Suppressor macrophage (primary cell): ENCODE results near the gene NAIF1.
"Not testable (repeated sequence)": the region's sequence is repeated elsewhere in the genome, so short reads cannot be mapped to it uniquely, and the experiment has no call there.

Experiments used
- DNase-seq, 4 experiments: peaks; one replicate each; pipeline ENCODE4 v3.0.0-alpha.2; 2020 to 2022

NAIF1 gene

DNA sequence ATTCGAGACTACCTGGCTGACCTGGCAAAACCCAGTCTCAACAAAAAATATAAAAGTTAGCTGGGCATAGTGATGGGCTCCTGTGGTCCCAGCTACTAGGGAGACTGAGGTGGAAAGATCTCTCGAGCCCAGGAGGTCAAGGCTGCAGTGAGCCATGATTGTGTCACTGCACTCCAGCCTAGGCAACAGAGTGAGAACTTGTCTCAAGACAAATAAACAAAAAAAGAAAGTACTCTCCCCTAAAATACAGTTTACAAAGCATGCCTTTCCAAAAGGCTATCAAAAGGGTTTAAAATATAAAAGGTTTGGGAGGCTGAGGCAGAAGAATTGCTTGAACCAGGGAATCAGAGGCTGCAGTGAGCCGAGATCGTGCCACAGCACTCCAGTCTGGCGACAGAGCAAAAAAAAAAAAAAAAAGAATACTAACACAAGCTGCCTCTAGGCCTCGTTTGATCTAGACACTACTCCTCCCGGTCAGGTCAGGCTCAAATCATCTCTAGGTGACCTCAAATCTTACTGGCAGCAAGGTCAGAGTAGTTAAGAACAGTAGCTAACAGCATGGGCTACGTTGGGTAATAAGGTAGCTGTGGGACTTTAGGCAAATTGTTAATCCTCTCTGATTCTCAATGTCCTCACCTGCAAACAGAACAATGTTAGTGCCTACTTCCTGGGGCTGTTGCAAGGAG, 9.3 kb downstream of the NAIF1 start:
- no peak for DNase-seq

DNA sequence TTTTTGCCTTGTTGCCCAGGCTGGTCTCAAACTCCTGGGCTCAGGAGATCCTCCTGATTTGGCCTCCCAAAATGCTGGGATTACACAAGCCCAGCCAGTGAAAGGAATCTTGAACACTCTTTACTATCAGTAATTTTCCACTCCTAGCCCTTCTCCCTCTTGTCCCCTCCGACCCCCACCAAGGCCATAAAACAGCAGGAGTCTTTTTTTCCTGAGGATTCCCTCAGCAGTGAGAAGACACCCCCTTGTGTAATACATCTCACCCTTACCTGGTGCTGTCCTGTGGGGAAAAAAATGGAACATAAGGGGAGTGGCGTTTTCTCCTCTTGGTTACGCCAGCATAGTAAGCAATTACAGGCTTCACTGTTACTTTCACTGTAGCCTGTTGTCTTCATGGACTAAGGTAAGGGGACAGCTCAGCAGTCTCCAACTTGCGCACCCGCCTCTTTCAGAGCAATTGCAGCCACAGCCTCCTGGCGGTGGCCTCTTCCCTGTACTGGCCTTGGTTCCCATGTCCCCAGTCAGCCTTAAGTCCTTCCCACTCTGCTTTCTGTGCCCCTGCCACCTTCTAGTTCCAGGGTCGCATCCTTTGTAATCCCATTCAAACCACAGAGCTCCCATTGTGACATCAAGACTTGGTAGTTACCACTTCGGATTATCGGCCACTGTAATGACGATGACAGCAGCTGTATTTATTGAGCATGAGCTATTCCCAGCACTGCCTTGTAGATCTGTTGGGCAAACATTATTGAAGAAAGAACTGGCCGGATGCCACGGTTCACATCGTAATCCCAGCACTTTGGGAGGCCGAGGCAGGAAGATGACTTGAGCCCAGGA, 10.0 kb downstream of the NAIF1 start:
- DNase-seq = no peak

DNA sequence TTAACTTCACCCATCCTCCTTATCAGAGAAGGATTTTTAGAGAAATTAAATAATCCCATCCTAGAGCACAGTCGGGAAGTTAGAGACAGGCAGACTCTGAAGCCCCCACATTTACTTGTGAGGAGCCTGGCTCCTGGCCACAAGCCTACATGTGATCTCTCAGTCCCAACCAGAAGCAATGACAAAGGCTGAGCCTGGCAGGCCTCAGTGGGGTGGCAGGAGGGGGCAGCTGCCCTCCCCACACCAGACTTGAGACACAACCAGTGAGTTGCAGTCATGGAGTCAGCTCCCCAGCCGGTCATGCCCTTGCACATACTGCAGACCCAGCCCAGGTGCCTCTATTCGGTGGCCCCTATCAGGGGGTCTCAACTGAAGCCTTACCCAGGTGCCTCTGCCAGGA, 11.0 kb downstream of the NAIF1 start:
- peak in 1 of 4 experiments; percentile 15 for DNase-seq

DNA sequence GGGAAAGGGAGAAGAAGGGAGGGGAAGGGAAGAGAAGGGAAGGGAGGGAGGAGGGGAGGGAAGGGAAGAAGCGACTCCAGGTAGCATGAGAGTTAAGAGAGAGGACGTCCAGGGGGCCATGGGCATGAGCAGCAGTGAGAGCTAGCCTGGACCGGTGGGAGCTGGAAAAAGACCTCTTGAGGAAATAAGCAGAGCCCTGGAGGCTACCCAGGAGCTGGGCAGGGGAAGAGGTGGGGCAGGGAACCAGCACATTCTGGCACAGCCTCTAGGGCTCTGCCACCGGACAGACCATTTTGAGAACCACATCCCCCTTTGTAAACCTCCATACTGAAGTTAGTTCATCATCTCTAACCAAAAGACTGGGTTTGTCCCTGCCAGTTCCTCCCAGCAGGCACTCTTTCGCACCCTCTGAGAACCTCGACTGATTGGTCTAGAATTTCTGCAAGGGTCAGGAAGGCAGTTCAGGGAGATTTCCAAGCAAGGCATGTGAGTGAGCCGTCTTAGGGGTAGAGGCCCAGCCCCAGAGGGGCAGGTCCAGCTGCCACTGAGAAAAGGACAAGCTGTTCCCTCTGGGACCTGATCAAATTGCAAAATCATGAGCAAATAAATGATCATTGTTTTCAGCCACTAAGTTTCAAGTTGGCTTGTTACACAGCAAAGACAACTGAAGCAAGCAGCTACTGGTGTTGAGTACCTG, 11.6 kb downstream of the NAIF1 start:
- peak; percentile 57 to 78 (median 74) for DNase-seq

DNA sequence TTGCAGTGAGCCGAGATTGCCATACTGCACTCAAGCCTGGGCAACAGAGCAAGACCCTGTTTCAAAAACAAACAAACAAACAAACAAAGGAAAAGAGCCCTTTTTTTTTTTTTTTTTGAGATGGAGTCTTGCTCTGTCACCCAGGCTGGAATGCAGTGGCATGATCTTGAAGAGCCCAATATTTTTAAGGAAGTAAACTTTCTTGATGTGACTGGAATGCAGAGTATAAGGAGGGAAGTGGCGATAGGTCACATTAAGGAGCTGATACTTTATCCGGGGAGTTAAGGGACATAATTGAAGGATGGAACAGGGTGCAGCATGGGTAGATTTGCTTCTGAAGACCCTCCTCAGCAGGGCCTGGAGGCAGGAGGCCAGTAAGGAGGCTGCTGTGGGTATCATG, 13.0 kb downstream of the NAIF1 start:
- peak; percentile 28 to 72 (median 56) for DNase-seq

DNA sequence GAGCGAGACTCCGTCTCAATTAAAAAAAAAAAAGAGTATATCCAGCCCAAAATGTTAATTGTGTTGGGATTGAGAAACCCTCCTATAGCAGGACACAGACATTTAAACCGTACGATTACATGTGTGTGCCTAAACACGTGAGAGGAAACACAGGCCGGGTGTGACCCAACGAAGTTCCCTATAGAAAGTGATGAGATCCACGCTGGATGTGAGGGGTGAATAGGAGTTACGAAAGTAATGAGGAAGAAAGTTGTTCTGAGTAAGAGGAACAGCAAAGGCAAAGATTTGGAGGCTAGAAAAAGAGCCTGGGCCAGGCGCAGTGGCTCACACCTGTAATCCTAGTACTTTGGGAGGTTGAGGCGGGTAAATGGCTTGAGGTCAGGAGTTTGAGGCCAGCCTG, 13.6 kb downstream of the NAIF1 start:
- DNase-seq = peak; percentile 91 to 97 (median 94)

DNA sequence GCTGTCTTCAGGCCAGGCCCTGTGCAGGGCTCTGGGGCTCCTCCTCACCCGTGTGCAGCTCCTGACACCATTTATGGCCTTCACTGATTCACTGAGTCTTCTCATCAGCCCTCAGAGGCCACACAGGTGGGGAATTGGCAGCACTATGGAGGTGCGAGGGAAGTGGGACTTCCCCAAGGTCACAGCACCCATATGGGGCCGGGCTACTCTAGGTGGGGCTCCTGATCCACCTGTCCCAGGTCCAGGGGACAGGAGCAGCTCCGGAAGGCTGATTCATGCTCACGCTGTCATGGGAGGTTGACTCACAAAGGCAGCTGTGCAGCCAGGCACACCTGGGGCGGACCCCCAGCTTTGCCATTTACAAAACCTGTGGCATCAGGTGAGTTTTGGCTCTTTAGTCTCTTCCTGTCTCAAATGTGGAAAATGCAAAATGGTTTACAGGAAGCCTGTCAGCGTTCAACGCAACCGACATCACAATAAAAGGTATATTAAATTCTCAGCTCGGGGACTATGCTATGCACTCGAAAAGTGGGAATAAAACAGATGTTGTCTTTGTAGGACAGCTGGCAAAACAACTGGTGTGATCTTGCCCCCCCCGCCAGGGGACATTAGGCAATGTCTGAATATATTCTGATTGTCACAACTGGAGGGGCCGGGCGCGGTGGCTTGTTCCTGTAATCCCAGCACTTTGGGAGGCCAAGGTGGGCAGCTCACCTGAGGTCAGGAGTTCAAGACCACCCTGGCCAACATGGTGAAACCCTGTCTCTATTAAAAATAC, 15.0 kb downstream of the NAIF1 start:
- no peak for DNase-seq

DNA sequence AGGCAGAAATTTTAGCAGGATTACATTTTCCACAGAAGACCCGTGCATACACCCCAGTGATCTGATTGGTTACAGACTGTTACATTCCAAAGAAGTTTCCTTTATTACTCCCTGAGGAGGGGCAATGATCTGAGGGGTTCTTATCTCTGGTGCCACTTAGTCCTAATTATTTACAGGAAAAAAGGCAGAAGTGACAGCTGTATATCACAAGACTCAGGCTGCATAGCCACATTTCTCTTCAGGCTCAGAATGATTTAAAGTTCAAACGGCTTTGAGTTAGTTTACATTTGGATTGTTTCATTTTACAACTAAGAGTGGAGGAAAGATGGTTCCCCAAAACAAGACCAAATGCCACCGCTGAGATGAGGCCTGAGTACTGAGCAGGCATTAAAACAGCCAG, 17.3 kb downstream of the NAIF1 start:
- DNase-seq = peak in 3 of 4 experiments; percentile 25 to 56 (median 34)

DNA sequence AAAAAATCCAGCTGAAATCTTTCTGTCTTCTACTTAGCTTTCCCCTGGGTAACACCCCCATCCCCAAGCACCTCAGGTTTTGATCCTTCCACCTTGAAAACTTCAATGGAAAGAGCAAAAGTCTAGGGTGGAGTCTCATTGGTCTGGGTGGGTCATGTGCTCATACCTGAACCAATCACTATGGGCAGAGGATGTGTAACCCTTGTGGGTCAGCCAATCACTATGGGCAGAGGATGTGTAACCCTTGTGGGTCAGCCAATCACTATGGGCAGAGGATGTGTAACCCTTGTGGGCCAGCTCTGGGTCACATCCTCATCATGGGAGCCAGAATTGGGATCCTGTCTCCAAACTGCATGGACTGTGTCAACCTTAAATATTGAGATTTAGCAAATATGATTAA, 18.5 kb downstream of the NAIF1 start:
- no peak for DNase-seq

DNA sequence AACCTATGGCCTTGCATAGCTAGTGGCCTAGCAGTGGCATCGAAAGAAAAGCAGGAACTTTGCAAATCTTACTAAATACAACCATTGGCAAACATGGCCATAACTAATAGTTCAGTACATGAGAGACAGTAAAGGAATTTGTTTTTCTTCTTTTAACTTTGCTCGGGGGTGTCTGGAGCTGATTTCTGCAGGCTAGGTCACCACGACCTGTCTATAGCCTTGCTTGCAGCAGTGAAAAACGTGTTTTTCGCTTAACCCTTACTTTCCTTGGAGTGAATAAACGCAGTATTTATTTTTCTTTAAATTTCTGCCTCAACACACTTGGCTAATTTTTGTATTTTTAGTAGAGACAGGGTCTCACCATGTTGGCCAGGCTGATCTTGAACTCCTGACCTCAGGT, 19.9 kb downstream of the NAIF1 start:
- peak in 2 of 4 experiments; percentile 7 to 29 for DNase-seq

DNA sequence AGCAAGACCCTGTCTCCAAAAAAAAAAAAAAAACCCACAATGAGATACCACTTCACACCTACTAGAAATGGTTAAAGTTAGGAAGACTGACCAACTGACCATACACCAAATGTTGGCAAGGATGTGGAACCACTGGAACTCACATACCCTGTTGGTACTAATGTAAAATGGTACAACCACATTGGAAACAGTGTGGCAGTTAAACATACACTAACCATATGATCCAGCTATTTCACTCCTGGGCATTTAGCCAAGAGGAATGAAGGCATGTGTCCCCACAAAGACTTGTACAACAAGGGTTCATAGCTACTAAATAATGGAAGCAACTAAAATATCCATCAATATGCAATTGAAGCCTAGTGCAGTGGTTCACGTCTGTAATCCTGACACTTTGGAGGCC, 21.3 kb downstream of the NAIF1 start:
- peak in 1 of 4 experiments; percentile 19 for DNase-seq

DNA sequence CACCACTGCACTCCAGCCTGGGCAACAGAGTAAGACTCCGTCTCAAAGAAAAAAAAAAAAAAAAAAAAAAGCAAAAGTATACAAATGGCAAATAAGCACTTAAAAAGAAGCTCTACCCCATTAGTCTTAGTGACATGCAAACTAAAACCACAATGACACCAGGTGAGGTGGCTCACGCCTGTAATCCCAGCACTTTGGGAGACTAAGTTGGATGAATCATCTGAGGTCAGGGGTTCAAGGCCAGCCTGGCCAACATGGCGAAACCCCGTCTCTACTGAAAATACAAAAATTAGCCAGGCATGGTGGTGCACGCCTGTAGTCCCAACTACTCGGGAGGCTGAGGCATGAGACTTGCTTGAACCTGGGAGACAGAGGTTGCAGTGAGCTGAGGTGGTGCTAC, 21.7 kb downstream of the NAIF1 start:
- not testable (repeated sequence) for DNase-seq

DNA sequence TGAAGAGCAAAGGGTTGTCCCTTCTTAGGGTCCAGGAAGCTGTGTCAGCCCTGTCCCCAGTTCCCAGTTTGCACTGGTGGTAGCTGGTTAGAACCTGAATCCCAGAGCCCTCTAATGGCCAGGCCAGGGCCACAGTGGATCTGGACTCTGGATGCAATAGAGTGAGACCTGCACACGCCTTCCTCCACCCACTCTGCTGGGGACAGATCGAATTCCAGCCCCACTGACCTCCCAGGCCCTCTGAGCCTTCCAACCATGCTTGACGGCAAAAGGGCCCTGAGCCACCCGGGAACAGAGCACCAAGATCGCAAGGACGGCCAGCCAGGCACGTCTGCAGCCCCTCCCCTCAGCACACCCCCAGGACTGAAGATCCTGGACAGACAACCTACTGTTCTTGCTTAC, 23.7 kb downstream of the NAIF1 start:
- no peak for DNase-seq

DNA sequence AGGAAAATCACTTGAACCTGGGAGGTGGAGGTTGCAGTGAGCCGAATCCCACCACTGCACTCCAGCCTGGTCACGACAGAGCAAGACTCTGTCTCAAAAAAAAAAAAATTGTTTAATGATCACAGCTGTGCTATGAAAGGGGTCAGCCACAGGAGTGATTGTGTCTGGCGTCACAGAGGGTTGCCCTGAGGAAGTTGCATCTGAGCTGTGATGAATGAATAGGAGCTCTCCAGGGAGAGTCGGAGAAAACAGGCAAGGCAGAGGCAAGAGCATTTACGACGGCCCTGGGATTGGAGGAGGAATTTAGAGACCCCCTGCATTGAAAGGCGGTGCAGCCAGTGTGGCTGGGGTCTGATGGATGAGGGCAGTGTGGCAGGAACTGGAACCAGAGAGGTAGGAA, 25.1 kb downstream of the NAIF1 start:
- DNase-seq = no peak

DNA sequence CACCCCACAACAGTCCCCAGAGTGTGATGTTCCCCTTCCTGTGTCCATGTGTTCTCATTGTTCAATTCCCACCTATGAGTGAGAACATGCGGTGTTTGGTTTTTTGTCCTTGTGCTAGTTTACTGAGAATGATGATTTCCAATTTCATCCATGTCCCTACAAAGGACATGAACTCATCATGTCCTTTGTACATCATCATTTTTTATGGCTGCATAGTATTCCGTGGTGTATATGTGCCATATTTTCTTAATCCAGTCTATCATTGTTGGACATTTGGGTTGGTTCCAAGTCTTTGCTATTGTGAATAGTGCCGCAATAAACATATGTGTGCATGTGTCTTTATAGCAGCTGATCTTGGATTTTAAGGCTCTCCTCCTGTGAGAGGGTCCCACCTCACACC, 26.3 kb downstream of the NAIF1 start:
- not testable (repeated sequence) for DNase-seq

DNA sequence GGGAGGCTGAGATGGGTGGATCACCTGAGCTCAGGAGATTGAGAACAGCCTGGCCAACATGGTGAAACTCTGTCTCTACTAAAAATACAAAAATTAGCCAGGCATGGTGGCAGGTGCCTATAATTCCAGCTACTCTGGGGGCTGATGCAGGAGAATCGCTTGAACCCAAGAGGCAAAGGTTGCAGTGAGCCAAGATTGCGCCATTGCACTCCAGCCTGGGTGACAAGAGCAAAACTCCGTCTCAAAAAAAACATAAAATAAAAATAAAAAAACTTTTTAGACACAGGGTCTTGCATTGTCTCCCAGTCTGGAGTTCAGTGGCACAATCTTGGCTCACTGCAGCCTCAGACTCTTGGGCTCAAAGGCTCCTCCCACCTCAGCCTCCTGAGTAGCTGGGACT, 30.6 kb downstream of the NAIF1 start:
- not testable (repeated sequence) for DNase-seq

DNA sequence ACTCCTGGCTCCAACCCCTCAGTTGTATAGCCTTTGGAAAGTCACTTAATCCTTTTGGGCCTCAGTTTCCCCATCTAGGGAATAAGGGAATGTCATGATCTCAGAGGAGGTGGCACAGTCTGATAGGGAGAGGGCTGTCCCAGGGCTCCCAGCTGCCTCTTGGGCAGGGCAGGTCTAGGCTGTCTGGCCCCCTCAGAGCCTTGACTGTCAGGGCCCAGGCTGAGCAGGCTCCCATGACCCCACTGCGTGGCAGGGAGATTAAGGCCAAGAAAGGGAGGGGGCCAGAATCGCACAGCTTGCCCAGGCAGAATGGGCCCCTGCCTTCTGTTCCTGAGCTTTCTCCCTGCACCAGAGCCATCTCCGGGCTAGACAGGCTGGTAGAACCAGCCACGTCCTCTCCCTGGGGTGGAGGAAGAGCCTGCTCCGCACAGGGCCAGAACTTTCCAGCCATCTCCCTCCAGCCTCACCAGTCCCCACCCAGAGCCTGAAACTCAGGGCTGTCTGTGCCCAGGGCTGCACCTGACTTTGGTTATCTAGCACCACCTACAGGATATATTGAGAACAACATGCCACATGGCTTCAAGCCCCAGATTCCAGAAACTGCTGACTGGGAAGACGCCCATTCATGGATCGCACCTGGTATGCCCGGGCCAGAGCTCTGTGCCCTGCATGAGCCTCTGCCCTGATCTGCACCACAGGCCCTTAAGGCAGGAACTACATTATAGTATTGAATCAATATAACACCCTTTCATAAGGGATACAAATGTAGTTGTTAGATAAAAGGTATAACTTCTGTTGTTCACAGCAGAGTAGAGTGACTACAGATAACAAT, 32.1 kb downstream of the NAIF1 start:
- peak; percentile 78 to 87 (median 80) for DNase-seq

DNA sequence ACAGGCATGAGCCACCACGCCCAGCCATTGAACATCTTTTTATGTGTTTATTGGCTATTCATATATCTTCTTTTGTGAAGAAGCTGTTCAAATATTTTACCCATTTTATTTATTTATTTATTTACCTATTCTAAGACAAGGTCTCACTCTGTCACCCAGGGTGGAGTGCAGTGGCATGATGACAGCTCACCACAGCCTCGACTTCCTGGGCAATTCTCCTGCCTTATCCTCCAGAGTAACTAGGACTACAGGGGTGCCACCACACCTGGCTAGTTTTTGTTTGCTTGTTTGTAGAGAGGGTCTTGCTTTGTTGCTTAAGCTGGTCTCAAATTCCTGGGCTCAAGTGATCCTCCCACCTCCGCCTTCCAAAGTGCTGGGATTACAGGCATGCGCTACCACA, 33.5 kb downstream of the NAIF1 start:
- DNase-seq = no peak

DNA sequence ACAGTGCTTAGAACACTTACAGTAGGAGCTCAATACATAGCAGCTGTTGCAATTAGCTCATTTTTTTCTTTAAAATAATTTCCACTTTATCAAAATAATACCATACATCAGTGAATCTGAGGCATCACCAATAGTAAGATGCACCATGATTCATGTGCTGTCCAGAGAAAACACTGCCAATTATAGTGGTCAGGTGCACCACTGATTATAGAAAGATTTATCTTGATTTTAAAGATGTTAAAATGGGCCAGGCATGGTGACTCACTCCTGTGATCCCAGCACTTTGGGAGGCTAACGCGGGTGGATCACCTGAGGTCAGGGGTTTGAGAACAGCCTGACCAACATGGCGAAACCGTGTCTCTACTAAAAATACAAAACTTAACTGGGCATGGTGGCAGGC, 39.4 kb downstream of the NAIF1 start:
- DNase-seq = no peak

DNA sequence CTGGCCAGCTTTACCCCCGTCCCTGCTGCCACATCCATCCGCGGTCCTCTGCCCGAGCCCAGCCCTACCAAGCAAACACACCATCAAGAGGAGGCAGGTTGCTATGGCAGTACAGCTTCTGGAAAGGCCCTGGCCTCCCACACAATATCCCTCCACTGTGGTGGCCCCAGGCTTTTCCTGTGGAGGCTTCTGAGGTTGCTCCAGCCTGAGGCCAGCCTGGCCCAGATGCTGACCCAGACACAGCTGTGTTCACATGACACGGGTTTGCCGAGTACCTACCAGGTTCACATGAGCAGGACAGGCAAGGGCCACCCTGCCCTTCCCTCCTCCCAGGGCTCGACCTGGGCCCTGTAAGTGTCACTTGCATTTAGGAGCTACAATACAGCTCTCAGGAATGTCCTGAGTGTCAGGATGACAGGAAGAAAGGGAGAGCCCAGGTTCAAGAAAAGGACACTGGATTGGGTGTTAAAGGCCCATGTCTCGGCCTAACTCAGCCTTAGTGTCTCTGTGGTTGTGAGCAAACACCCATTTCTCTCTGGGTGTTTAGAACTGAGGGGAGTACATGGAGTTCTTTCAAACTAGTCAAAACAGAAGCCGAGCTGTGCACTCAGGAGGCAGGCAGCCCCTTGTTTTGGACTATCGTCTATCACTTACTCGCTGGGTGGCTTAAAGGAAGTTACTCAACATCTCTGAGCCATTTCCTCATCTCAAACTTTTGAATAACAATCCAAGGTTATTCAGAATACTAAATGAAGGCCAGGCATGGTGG, 40.2 kb downstream of the NAIF1 start:
- DNase-seq = peak; percentile 36 to 75 (median 57)

DNA sequence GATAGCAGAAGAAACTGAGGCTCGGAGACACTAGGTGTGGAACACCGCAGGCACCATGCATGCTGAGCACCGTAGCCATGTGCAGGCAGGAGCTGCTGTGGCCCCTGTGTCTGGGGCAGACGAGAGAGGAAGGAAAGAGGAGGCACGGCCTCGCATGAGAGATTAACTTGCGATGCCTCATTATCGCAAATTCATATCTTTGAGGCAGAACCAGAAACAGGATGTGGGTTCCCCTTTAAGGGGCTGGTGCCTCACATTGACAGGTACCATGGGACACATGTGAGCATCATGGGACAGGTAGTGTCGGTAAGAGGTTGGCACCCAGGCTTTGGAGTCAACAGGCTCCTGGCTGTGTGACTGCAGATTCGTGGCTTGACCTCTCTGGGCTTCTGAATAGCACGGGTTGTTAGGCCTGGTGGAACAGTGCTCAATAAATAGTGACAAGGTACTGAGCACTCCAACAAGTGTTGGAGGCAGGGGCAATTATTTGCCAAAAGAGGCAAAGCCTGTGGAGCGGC, 40.8 kb downstream of the NAIF1 start:
- DNase-seq = no peak
